ENCODE results near the gene CLCN5. TPM values are rescaled to one million over a fixed set of nuclear protein-coding genes. Genes with fewer than 3 reads are reported as not detected.
A peak's percentile ranks its signal among the peaks of the same experiment; 100 is the strongest.

The CLCN5 gene
- total and polyA plus RNA-seq, 8 donors = 0.31 to 13.8 (median 1.6) TPM

GRCh38 chrX:49999087-49999486 lies 76.7 kb downstream of the CLCN5 start:
- Histone ChIP-seq H3K4me3 (no peak overlapping the region), H3K9me3 (no peaks in the 10 kb centered on the region), H3K27me3 (no peaks in the 10 kb centered on the region), H3K36me3 (no peaks in the 10 kb centered on the region), H3K4me1 (no peaks in the 10 kb centered on the region), H3K27ac (no peak overlapping the region)
- no peak for DNase-seq
- 82 to 100% (median 97%) methylated on average over 3 of the region's 3 CpGs for WGBS, 5 donors
- TF ChIP-seq EP300 (IDR thresholded peaks at IDR 0.05) (no peak), POLR2AphosphoS5 (IDR thresholded peaks at IDR 0.05) (no peak), POLR2A (IDR thresholded peaks at IDR 0.05) (no peak)
- TF ChIP-seq, protein P1, sequence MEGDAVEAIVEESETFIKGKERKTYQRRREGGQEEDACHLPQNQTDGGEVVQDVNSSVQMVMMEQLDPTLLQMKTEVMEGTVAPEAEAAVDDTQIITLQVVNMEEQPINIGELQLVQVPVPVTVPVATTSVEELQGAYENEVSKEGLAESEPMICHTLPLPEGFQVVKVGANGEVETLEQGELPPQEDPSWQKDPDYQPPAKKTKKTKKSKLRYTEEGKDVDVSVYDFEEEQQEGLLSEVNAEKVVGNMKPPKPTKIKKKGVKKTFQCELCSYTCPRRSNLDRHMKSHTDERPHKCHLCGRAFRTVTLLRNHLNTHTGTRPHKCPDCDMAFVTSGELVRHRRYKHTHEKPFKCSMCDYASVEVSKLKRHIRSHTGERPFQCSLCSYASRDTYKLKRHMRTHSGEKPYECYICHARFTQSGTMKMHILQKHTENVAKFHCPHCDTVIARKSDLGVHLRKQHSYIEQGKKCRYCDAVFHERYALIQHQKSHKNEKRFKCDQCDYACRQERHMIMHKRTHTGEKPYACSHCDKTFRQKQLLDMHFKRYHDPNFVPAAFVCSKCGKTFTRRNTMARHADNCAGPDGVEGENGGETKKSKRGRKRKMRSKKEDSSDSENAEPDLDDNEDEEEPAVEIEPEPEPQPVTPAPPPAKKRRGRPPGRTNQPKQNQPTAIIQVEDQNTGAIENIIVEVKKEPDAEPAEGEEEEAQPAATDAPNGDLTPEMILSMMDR (IDR thresholded peaks at IDR 0.05) = no peak
- intact Hi-C loops (cut with DNase I; ENCODE audit: low total_unique reads) = no loop called here

GRCh38 chrX:50000937-50001542 lies 78.6 kb downstream of the CLCN5 start:
- H3K4me1 ChIP-seq = no peaks in the 10 kb centered on the region
- no peak for DNase-seq
- H3K27ac ChIP-seq = no peak overlapping the region
- H3K36me3 ChIP-seq = no peaks in the 10 kb centered on the region
- H3K9me3 ChIP-seq = no peaks in the 10 kb centered on the region
- no peak overlapping the region for H3K4me3 ChIP-seq
- TF ChIP-seq POLR2A (IDR thresholded peaks at IDR 0.05) (no peak), POLR2AphosphoS5 (IDR thresholded peaks at IDR 0.05) (no peak), EP300 (IDR thresholded peaks at IDR 0.05) (no peak)
- TF ChIP-seq, protein P1 (IDR thresholded peaks at IDR 0.05) = no peak
- H3K27me3 ChIP-seq = no peaks in the 10 kb centered on the region
- intact Hi-C loops (cut with DNase I; ENCODE audit: low total_unique reads) = no loop called here

DNA sequence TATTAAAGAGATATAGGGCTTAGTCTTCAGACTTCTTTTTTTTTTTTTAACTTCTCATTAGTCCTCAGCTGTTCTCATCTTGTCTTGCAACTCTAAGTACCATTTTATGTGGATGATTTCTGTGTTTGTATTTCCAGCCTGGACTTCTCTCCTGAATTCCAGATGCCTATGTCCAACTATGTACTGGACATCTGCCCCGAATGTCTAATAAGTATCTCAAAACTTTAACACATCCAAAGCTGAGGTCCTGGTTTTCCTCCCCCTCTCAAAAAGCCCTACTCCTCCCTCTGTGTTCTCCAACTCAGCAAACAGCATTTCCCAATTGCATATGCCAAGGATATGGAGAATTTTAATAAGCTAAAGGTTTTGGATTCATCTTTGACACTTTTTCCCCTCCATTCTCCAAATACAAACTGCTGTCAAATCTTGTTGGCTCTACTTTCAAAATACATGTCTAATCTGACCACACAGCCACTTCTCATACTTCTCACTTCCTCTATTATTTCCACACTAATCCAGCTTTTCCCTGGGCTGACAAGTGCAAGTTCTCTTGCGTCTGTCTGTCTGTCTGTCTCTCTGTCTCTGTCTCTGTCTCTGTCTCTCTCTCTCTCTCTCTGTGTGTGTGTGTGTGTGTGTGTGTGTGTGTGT lies 79.8 kb downstream of the CLCN5 start:
- peak in 1 of 2 donors; percentile 36 for DNase-seq
- Histone ChIP-seq H3K9me3 (no peaks in the 10 kb centered on the region), H3K27me3 (no peaks in the 10 kb centered on the region), H3K27ac (no peak overlapping the region), H3K4me3 (no peak overlapping the region), H3K4me1 (no peaks in the 10 kb centered on the region), H3K36me3 (no peaks in the 10 kb centered on the region)
- TF ChIP-seq POLR2A (IDR thresholded peaks at IDR 0.05) (no peak), POLR2AphosphoS5 (IDR thresholded peaks at IDR 0.05) (no peak), EP300 (IDR thresholded peaks at IDR 0.05) (no peak)
- TF ChIP-seq, protein P1 (IDR thresholded peaks at IDR 0.05) = no peak
- whole genome bisulfite sequencing, 5 donors = 41 to 73% (median 62%) methylated on average over 2 of the region's 2 CpGs
- intact Hi-C loops (cut with DNase I; ENCODE audit: low total_unique reads) = no loop called here

GRCh38 chrX:50003467-50003866 lies 81.1 kb downstream of the CLCN5 start:
- TF ChIP-seq POLR2A (IDR thresholded peaks at IDR 0.05) = no peak
- no peak for TF ChIP-seq POLR2AphosphoS5 (IDR thresholded peaks at IDR 0.05)
- no peak for TF ChIP-seq EP300 (IDR thresholded peaks at IDR 0.05)
- TF ChIP-seq, protein P1 (IDR thresholded peaks at IDR 0.05) = no peak
- Histone ChIP-seq H3K27me3 (no peaks in the 10 kb centered on the region), H3K4me1 (no peaks in the 10 kb centered on the region), H3K36me3 (no peaks in the 10 kb centered on the region), H3K27ac (no peak overlapping the region), H3K4me3 (no peak overlapping the region), H3K9me3 (no peaks in the 10 kb centered on the region)
- 75 to 100% (median 96%) methylated on average over 3 to 4 of the region's 4 CpGs for WGBS, 5 donors
- no peak for DNase-seq
- intact Hi-C loops (cut with DNase I; ENCODE audit: low total_unique reads) = no loop called here
